Hepatocyte (in vitro differentiated cells): ENCODE data around the gene METTL21C.

Experiments
- EZH2 ChIP-seq: fragments of 200-600 bp; sonication (generic); IDR thresholded peaks from 2 replicates; pipeline ENCODE4 v1.6.1; 2016; ENCODE audit warnings: antibody characterized with exemption, mild to moderate bottlenecking, borderline replicate concordance
- TF ChIP-seq, protein P1 (sequence below): fragments of 200-600 bp; sonication (generic); IDR thresholded peaks from 2 replicates; pipeline ENCODE4 v1.5.1; 2016; ENCODE audit warnings: antibody characterized with exemption, mild to moderate bottlenecking; ENCODE audit not compliant: poor library complexity

GRCh38 chr13:102686024-102686423 lies 8.8 kb downstream of the METTL21C start:
- TF ChIP-seq EZH2, result no peak
- TF ChIP-seq, protein P1, sequence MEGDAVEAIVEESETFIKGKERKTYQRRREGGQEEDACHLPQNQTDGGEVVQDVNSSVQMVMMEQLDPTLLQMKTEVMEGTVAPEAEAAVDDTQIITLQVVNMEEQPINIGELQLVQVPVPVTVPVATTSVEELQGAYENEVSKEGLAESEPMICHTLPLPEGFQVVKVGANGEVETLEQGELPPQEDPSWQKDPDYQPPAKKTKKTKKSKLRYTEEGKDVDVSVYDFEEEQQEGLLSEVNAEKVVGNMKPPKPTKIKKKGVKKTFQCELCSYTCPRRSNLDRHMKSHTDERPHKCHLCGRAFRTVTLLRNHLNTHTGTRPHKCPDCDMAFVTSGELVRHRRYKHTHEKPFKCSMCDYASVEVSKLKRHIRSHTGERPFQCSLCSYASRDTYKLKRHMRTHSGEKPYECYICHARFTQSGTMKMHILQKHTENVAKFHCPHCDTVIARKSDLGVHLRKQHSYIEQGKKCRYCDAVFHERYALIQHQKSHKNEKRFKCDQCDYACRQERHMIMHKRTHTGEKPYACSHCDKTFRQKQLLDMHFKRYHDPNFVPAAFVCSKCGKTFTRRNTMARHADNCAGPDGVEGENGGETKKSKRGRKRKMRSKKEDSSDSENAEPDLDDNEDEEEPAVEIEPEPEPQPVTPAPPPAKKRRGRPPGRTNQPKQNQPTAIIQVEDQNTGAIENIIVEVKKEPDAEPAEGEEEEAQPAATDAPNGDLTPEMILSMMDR, result no peak
